ENCODE results near the gene KCTD17. TPM values are rescaled to one million over a fixed set of nuclear protein-coding genes. Genes with fewer than 3 reads are reported as not detected.

The KCTD17 gene
- total and polyA plus RNA-seq, 2 of the 13 experiments (the other 11 are each of a cell fraction or from before 2014, with no cell fraction given), result 5.3 to 11.7 TPM

DNA sequence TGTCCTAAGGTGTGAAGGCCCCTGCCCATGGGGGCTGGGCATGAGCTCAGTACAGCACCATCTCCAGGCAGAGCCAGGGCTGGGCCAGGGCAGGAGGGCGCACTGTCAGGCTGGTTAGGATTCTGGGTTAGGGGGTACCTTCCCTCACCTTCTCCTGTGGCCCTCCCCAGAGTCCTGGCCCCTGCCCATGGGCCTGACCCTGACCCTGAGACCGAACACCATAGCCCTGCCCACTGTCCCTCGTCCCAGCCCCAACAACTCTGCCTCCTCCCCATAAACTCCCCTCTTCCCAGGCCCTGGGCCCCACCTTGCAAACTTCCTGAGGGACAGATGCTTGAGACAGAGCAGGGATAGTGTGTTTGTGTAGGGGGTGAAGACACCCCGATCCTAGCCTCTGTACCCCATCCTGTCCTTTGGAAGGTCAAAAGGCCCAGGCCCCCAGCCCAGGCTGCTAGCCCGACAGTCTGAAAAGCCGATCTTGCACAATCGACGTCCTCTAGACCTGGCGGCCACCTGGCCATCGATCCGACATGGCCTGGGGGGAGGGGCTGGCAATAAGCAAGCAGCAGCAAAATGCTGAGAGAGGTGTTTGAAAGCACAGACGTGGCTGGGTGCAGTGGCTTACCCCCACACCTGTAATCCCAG is 60.7 kb downstream of the KCTD17 start (continued):
- TF ChIP-seq, protein P1, sequence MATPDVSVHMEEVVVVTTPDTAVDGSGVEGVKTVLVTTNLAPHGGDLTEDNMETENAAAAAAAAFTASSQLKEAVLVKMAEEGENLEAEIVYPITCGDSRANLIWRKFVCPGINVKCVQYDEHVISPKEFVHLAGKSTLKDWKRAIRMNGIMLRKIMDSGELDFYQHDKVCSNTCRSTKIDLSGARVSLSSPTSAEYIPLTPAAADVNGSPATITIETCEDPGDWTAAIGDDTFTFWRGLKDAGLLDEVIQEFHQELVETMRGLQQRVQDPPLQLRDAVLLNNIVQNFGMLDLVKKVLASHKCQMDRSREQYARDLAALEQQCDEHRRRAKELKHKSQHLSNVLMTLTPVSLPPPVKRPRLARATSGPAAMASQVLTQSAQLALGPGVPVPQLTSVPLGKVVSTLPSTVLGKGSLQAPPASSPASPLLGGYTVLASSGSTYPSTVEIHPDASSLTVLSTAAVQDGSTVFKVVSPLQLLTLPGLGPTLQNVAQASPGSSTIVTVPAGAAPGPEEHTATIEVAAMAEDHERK (CRISPR knock-in tag; IDR thresholded peaks at IDR 0.05; ENCODE audit: low read depth), result no peak
- TF ChIP-seq, protein P2, sequence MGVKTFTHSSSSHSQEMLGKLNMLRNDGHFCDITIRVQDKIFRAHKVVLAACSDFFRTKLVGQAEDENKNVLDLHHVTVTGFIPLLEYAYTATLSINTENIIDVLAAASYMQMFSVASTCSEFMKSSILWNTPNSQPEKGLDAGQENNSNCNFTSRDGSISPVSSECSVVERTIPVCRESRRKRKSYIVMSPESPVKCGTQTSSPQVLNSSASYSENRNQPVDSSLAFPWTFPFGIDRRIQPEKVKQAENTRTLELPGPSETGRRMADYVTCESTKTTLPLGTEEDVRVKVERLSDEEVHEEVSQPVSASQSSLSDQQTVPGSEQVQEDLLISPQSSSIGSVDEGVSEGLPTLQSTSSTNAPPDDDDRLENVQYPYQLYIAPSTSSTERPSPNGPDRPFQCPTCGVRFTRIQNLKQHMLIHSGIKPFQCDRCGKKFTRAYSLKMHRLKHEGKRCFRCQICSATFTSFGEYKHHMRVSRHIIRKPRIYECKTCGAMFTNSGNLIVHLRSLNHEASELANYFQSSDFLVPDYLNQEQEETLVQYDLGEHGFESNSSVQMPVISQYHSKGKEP (CRISPR knock-in tag; IDR thresholded peaks at IDR 0.05), result no peak
- TF ChIP-seq, protein P3, sequence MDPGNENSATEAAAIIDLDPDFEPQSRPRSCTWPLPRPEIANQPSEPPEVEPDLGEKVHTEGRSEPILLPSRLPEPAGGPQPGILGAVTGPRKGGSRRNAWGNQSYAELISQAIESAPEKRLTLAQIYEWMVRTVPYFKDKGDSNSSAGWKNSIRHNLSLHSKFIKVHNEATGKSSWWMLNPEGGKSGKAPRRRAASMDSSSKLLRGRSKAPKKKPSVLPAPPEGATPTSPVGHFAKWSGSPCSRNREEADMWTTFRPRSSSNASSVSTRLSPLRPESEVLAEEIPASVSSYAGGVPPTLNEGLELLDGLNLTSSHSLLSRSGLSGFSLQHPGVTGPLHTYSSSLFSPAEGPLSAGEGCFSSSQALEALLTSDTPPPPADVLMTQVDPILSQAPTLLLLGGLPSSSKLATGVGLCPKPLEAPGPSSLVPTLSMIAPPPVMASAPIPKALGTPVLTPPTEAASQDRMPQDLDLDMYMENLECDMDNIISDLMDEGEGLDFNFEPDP (CRISPR knock-in tag; conservative IDR thresholded peaks at IDR 0.05), result no peak
- TF ChIP-seq CERS6 (CRISPR knock-in tag; IDR thresholded peaks at IDR 0.05) (no peak), TOPORS (CRISPR knock-in tag; IDR thresholded peaks at IDR 0.05) (peak; percentile 67; the same call in 1 of the 2 replicates), ZNF572 (CRISPR knock-in tag; IDR thresholded peaks at IDR 0.05) (peak; percentile 38; the same call in 1 of the 2 replicates), DRAP1 (CRISPR knock-in tag; IDR thresholded peaks at IDR 0.05) (no peak), ZNF567 (CRISPR knock-in tag; IDR thresholded peaks at IDR 0.05; ENCODE audit: borderline replicate concordance) (no peak), ZNF639 (CRISPR knock-in tag; conservative IDR thresholded peaks at IDR 0.05) (no peak), SMC3 (IDR thresholded peaks at IDR 0.05; ENCODE audit: low read length) (no peak), HHEX (CRISPR knock-in tag; IDR thresholded peaks at IDR 0.05) (no peak), GFI1 (CRISPR knock-in tag; IDR thresholded peaks at IDR 0.05; ENCODE audit: borderline replicate concordance) (no peak)
- TF ChIP-seq, protein P4, sequence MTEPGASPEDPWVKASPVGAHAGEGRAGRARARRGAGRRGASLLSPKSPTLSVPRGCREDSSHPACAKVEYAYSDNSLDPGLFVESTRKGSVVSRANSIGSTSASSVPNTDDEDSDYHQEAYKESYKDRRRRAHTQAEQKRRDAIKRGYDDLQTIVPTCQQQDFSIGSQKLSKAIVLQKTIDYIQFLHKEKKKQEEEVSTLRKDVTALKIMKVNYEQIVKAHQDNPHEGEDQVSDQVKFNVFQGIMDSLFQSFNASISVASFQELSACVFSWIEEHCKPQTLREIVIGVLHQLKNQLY (CRISPR knock-in tag; IDR thresholded peaks at IDR 0.05), result peak; percentile 23; the same call in 1 of the 2 replicates
- TF ChIP-seq, protein P5, sequence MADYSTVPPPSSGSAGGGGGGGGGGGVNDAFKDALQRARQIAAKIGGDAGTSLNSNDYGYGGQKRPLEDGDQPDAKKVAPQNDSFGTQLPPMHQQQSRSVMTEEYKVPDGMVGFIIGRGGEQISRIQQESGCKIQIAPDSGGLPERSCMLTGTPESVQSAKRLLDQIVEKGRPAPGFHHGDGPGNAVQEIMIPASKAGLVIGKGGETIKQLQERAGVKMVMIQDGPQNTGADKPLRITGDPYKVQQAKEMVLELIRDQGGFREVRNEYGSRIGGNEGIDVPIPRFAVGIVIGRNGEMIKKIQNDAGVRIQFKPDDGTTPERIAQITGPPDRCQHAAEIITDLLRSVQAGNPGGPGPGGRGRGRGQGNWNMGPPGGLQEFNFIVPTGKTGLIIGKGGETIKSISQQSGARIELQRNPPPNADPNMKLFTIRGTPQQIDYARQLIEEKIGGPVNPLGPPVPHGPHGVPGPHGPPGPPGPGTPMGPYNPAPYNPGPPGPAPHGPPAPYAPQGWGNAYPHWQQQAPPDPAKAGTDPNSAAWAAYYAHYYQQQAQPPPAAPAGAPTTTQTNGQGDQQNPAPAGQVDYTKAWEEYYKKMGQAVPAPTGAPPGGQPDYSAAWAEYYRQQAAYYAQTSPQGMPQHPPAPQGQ (CRISPR knock-in tag; IDR thresholded peaks at IDR 0.05; ENCODE audit: borderline replicate concordance), result no peak
- TF ChIP-seq, protein P6, sequence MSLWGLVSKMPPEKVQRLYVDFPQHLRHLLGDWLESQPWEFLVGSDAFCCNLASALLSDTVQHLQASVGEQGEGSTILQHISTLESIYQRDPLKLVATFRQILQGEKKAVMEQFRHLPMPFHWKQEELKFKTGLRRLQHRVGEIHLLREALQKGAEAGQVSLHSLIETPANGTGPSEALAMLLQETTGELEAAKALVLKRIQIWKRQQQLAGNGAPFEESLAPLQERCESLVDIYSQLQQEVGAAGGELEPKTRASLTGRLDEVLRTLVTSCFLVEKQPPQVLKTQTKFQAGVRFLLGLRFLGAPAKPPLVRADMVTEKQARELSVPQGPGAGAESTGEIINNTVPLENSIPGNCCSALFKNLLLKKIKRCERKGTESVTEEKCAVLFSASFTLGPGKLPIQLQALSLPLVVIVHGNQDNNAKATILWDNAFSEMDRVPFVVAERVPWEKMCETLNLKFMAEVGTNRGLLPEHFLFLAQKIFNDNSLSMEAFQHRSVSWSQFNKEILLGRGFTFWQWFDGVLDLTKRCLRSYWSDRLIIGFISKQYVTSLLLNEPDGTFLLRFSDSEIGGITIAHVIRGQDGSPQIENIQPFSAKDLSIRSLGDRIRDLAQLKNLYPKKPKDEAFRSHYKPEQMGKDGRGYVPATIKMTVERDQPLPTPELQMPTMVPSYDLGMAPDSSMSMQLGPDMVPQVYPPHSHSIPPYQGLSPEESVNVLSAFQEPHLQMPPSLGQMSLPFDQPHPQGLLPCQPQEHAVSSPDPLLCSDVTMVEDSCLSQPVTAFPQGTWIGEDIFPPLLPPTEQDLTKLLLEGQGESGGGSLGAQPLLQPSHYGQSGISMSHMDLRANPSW (CRISPR knock-in tag; IDR thresholded peaks at IDR 0.05; ENCODE audit: borderline replicate concordance), result no peak
